Hypothalamus (tissue), 51 donors: ENCODE results near the gene ARMC6.

Source experiments
- DNase-seq, 51 donors: peaks; one replicate each; lab custom pipeline; 2025; lab: John Stamatoyannopoulos, UW

ARMC6 gene

DNA sequence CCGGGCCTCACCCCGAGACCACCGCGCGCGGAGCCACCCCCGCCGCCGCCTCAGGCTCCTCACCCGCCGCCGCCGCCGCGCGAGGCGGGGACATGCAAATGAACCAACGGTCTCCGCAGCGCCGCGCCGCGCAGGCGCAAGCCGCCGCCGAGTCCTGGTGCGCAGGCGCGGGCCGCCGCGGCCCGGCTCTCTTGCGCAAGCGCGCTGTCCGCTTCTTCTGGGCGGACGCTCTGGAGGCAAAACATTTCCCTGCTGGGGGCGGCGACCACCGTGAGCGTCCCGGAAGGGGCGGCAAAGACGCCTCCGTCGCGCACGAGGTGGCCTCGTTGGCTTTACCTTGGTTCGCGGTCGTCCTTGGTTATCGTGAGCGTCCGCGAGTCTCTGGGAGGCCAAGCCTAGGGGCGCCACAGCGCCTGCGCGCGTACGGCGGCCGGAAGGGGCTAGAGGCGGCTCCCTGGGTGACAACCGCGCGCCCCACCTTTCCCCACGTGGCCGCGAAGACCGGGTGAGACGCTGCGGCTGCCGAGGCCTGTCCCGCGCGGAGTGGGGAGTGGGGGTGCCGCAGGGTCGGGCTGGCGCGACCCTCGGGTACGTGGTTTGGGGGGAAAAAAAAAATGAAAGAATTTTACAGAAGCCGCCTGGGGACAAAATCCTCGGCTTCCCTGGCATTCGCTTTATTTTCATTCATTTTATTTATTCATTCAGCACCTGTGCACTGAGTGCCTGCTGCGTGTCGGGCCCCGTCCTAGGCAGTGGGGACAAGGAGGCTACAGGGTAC is at the start of gene ARMC6, which contains the start of gene SUGP2:
Gene ARMC6 (plus strand): TSS at position 178 of the 778 bp plus-strand sequence. CDS start 607 bp downstream, outside the sequence.
Gene SUGP2 (minus strand): TSS at position 92 of the 778 bp plus-strand sequence. CDS start 2,446 bp downstream, outside the sequence.
- peak; percentile 49 to 99 (median 85) for DNase-seq

DNA sequence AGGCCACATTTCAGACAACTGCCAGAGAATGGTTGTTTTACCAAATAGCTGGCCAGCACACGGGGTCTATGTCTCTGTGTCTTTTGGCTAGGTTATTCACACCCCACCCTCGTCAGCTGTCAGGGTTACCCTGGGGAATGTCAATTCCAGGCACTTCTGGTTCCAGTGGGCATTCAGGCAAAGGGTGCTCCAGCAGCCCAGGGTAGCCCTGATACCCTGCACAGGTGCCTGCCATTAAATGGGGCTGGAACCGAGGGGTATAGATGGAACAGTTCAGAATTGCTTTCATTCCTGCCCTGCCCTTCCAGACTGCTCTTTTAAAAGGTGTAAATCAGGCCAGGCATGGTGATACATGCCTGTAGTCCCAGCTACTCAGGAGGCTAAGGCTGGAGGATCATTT is 49.2 kb upstream of the ARMC6 start:
- no peak for DNase-seq

DNA sequence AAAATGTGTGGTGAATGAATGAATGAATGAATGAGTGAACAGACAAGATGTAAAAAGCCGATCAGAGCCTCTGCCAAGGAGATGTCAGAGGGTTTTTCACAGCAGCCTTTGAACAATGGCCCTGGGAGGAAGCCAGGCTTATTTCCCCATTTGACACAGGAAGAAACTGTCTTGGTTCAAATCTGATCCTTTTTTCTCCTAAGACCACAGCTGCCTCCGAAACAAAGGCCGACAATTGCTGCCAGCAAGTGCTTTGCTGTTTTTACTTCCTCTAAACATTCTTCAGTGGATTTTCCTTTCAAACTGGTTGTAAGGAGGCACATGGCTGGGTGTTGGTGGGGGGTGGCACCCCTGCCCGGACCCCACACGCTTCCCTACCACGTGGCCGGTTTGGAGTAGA is 48.1 kb upstream of the ARMC6 start:
- peak in 22 of 51 donors; percentile 7 to 56 (median 22) for DNase-seq

- DNase-seq: no peak
These were observed 45.9 kb upstream of the ARMC6 start for GRCh38 chr19:18987456-18987855.

DNA sequence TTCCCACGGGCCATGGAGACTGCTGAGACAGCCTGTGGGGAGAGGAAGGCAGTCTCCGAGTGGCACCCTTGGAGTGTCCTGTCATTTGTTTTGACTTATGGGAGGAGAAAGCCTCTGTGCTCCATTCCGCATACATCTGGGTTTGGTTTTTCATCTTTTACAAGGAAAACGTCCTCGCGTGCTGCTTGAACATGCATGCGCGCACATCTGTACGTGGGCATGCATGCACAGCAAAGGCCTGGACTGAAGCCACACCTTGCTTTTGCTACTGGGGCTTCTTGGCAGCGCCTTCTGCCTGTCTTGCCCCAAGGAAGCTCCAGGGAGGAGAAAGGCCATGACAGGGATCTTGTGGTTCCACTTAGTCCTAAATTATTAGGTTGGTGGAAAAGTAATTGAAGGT is 44.1 kb upstream of the ARMC6 start:
- no peak for DNase-seq

DNA sequence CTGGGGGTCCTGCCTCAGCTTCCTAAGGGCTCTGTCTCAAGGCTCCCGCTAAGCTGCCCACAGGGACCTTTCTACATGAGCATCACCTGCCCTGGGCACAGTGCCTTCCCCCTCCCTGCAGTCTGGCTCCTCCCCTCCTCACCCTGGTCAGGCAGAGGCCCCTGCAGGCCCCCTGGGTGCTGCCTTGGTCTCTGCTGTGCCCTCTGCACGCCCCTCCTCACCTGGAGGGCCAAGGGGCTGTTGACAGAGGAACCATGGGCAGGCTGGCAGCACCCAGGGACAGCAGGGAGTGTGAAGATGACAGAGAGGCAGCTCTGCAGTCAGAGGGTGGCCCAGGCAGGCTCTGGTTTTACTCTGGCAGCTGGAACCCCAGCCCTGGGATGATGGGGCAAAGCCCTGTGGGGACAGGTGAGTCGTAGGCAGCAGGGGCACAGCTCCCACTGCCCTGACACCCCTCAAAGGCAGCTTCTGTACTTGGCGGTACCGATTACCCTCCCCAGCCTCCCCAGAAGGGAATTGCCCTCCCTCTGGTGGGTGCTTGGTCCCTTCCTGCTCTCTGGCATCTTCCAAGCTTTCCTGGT is 43.2 kb upstream of the ARMC6 start:
- DNase-seq: no peak

DNA sequence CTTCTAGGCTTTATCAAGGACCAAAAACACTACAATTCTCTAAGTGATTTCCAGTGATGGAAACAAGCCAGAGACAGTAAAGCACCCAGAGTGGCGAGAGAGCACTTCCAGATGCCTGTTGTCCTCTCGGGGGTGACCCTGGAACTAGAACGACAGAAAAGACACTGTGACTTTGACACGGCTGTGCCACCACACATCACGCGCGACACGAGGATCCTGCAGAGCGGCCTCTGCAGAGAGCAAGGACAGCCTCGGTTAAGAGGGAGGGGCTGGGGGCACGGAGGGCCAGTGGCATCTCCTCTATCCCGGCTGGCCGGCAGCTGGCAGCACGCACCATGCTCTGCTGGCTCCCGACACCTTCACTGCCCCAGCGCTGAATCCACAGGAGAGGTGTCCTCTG is 42.4 kb upstream of the ARMC6 start:
- DNase-seq: no peak

GRCh38 chr19:18991468-18991867 is 41.9 kb upstream of the ARMC6 start:
- no peak for DNase-seq

DNA sequence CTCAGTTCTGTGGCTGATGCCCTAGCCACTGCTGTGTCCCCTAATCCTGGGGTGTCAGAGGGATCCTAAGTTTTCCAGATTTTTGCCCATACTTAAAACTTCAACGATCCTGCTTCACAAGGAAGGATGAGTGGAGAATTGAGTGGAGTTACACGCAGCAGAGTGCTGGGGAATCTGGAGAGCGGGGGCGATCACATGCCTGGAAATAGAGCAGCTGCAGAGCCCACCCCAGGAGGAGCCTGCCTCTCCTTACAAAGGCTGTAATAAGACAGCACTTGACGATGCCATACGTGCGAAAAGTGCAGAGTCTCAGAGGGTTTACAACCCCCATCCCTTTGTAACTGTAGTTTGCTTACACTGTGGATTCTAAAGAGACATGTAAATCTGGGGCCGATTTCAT is 40.7 kb upstream of the ARMC6 start:
- DNase-seq: peak in 2 of 51 donors; percentile 6 to 25

- DNase-seq: no peak
These were observed 40.3 kb upstream of the ARMC6 start for GRCh38 chr19:18993115-18993514.

- peak in 41 of 51 donors; percentile 2 to 84 (median 43) for DNase-seq
These were observed 37.6 kb upstream of the ARMC6 start for GRCh38 chr19:18995804-18996241.

GRCh38 chr19:18996351-18996750 is 37.1 kb upstream of the ARMC6 start:
- no peak for DNase-seq

- no peak for DNase-seq
These were observed 36.5 kb upstream of the ARMC6 start for GRCh38 chr19:18996796-18997394.

- no peak for DNase-seq
These were observed 35.1 kb upstream of the ARMC6 start for GRCh38 chr19:18998276-18998675.

- DNase-seq: no peak
These were observed 34.2 kb upstream of the ARMC6 start for GRCh38 chr19:18999016-18999758.

- DNase-seq: no peak
These were observed 33.3 kb upstream of the ARMC6 start for GRCh38 chr19:18999896-19000620.

DNA sequence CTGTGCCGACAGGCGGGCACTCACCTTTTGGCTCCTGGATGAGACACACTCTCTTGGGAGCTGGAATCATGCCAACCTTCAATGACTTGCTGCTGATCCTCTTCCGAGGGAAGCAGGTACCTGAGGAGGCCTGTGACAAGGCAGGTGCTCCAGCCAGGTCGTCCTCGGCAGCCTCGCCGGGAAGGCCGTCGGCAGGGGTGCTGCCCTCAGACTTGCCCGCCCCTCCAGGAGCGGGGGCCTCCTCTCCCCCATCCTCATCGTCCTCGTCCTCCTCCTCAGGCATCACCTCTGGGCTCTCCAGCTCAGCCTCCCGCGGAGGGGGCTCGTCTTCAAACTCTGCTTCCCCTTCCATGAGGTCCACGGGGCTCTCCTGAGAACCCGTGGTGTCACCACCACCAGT is 29.3 kb upstream of the ARMC6 start:
- no peak for DNase-seq

GRCh38 chr19:19006213-19006612 is 27.2 kb upstream of the ARMC6 start:
- DNase-seq: no peak

- no peak for DNase-seq
These were observed 23.5 kb upstream of the ARMC6 start for GRCh38 chr19:19009951-19010350.

- DNase-seq: no peak
These were observed 22.9 kb upstream of the ARMC6 start for GRCh38 chr19:19010551-19010950.
